TTC549 (cell line): Measurements from ENCODE around the gene MAPKBP1.

Experiments used
- FAIRE-seq: peaks from 2 replicates; lab custom pipeline; 2012; peaks lifted over from hg19 to GRCh38; lab: Jason Lieb, UNC

MAPKBP1 gene

GRCh38 chr15:41848631-41849030 lies 74.3 kb downstream of the MAPKBP1 start:
- no peak for FAIRE-seq

GRCh38 chr15:41849204-41849603 lies 74.9 kb downstream of the MAPKBP1 start:
- FAIRE-seq, result no peak

- FAIRE-seq, result no peak
Observed at GRCh38 chr15:41849861-41850260, 75.6 kb downstream of the MAPKBP1 start.

- no peak for FAIRE-seq
Observed at GRCh38 chr15:41850482-41851166, 76.3 kb downstream of the MAPKBP1 start.

- FAIRE-seq, result no peak
Observed at GRCh38 chr15:41851167-41851523, 76.9 kb downstream of the MAPKBP1 start.

GRCh38 chr15:41851755-41852370 lies 77.6 kb downstream of the MAPKBP1 start:
- no peak for FAIRE-seq

GRCh38 chr15:41852736-41853590 lies 78.7 kb downstream of the MAPKBP1 start:
- FAIRE-seq, result no peak

GRCh38 chr15:41853831-41854230 lies 79.5 kb downstream of the MAPKBP1 start:
- no peak for FAIRE-seq

GRCh38 chr15:41854443-41854842 lies 80.2 kb downstream of the MAPKBP1 start:
- FAIRE-seq, result no peak

- no peak for FAIRE-seq
Observed at GRCh38 chr15:41855261-41855961, 81.1 kb downstream of the MAPKBP1 start.

GRCh38 chr15:41856262-41856661 lies 82.0 kb downstream of the MAPKBP1 start:
- FAIRE-seq, result no peak

GRCh38 chr15:41856716-41857115 lies 82.4 kb downstream of the MAPKBP1 start:
- no peak for FAIRE-seq

- FAIRE-seq, result no peak
Observed at GRCh38 chr15:41857316-41857715, 83.0 kb downstream of the MAPKBP1 start.

GRCh38 chr15:41858756-41859155 lies 84.5 kb downstream of the MAPKBP1 start:
- no peak for FAIRE-seq

GRCh38 chr15:41860049-41860828 lies 86.0 kb downstream of the MAPKBP1 start:
- FAIRE-seq, result no peak

GRCh38 chr15:41861736-41862356 lies 87.6 kb downstream of the MAPKBP1 start:
- FAIRE-seq, result no peak

- FAIRE-seq, result no peak
Observed at GRCh38 chr15:41862515-41863116, 88.3 kb downstream of the MAPKBP1 start.

GRCh38 chr15:41865490-41866055 lies 91.3 kb downstream of the MAPKBP1 start:
- no peak for FAIRE-seq

GRCh38 chr15:41866263-41866703 lies 92.0 kb downstream of the MAPKBP1 start:
- no peak for FAIRE-seq

GRCh38 chr15:41866872-41867579 lies 92.7 kb downstream of the MAPKBP1 start:
- FAIRE-seq, result no peak
